Astrocyte (in vitro differentiated cells and primary cell): Measurements from ENCODE around the gene PXDC1.

Source experiments
- EZH2 ChIP-seq: IDR thresholded peaks from 2 replicates; pipeline ENCODE4 v1.6.1; 2012; ENCODE audit warnings: mild to moderate bottlenecking, low read length, inconsistent platforms; ENCODE audit not compliant: insufficient read depth
- TF ChIP-seq, protein P1 (sequence below): IDR thresholded peaks from 2 replicates; pipeline ENCODE4 v1.5.1; 2011; ENCODE audit warnings: low read depth, mild to moderate bottlenecking, inconsistent platforms, low read length, moderate library complexity; ENCODE audit not compliant: insufficient read depth

DNA sequence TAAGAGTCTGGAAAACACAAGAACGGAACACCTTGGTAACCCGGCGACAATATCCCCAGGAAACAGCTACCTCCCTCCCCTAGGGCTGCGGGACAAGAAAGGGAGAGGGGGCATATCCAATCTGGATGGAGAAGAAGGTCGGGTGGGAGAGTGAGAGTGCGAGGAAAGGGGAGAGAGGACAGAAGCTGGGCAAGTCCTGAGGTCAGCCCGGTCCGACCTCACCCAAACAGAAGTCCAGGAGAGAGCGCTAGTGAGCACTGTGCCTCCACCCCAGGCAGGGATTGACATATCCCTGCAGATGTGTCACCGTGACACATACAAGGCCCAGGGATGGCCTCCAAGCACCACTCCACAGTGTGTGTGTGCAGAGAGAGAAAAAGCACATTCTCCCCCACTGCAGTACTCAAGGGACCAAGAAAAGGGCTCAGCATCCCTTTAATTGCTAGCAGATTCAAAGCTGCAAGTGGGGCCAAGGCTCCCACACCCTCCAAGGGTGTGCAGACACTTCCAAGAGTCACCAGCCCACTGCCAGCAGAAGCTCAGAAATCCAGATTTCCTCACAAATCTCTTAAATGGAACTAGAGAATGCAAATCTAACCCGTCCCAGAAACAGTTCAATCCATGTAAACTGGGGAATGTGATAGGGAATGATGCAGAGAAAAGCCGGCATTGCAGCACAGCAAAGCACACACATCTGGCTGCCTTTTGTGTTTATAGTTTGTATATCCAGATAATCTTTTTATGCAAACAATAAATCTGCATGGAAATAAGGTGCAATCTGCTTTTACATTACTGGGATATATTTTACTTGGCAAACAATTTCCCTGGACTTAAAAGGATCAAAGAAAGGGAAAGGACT, 3.1 kb downstream of the PXDC1 start:
- TF ChIP-seq, protein P1, sequence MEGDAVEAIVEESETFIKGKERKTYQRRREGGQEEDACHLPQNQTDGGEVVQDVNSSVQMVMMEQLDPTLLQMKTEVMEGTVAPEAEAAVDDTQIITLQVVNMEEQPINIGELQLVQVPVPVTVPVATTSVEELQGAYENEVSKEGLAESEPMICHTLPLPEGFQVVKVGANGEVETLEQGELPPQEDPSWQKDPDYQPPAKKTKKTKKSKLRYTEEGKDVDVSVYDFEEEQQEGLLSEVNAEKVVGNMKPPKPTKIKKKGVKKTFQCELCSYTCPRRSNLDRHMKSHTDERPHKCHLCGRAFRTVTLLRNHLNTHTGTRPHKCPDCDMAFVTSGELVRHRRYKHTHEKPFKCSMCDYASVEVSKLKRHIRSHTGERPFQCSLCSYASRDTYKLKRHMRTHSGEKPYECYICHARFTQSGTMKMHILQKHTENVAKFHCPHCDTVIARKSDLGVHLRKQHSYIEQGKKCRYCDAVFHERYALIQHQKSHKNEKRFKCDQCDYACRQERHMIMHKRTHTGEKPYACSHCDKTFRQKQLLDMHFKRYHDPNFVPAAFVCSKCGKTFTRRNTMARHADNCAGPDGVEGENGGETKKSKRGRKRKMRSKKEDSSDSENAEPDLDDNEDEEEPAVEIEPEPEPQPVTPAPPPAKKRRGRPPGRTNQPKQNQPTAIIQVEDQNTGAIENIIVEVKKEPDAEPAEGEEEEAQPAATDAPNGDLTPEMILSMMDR, result peak; percentile 71
- no peak for TF ChIP-seq EZH2
